Fibroblast of mammary gland (primary cell): ENCODE results near the gene SLC38A6.

Source experiments
- DNase-seq: peaks from one replicate; pipeline ENCODE4 v3.0.0-alpha.2; 2010; ENCODE audit warnings: low read depth
- H3K4me3 ChIP-seq: 2 replicates; pipeline ENCODE4 v1.5.1; 2011; ENCODE audit warnings: low read depth, mild to moderate bottlenecking, low read length, moderate library complexity; ENCODE audit not compliant: control insufficient read depth
- TF ChIP-seq, protein P1 (sequence below): conservative IDR thresholded peaks from 2 replicates; pipeline ENCODE4 v1.5.1; 2011; ENCODE audit warnings: low read depth, low read length, inconsistent platforms; ENCODE audit not compliant: control insufficient read depth, insufficient read depth

The SLC38A6 gene

DNA sequence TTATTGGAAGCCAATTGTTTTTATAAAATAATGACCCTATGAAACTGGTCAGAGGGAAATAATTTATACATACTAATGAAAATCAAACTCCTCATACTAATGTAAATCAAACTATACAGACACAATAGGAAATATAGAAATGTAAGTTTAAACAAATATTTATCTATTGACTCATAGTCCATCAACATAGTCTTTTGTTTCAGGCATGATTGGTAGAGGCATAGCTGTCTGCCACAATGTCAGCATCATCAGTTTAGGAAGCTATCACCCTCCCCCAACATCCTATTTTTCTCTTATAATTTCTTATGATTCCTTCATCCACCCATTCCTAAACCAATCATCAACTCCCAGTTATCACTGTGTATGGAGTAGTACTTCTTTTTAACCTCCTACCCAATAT, 117.7 kb downstream of the SLC38A6 start:
- no peak for DNase-seq
- no peak overlapping the region for H3K4me3 ChIP-seq
- TF ChIP-seq, protein P1, sequence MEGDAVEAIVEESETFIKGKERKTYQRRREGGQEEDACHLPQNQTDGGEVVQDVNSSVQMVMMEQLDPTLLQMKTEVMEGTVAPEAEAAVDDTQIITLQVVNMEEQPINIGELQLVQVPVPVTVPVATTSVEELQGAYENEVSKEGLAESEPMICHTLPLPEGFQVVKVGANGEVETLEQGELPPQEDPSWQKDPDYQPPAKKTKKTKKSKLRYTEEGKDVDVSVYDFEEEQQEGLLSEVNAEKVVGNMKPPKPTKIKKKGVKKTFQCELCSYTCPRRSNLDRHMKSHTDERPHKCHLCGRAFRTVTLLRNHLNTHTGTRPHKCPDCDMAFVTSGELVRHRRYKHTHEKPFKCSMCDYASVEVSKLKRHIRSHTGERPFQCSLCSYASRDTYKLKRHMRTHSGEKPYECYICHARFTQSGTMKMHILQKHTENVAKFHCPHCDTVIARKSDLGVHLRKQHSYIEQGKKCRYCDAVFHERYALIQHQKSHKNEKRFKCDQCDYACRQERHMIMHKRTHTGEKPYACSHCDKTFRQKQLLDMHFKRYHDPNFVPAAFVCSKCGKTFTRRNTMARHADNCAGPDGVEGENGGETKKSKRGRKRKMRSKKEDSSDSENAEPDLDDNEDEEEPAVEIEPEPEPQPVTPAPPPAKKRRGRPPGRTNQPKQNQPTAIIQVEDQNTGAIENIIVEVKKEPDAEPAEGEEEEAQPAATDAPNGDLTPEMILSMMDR, result no peak

DNA sequence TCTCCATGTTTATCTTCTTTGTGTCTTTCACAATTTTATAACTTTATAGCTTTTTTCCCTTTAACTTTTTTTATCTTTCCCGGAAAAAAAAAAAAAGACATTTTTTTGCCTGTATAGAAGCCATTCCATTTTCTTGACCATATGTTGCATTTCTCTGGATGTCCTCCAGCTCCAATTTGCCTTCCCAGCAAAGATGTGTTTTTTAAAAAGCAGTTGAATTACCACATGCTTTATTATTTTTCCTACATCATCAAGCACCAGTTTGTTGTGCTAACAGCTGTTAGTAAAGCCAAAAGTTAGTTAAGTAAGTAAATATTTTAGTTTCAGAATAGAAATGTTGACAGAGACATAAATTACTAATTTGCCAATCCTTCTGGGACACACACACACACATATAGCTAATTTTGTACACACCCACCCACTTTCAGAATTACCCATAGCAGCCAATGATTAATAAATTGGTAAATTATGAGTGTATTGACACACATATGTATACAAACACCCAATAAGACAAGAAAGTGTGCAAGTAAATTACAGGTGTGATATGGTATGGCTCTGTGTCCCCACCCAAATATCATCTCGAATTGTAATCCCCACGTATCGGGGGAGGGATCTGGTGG, 118.3 kb downstream of the SLC38A6 start:
- TF ChIP-seq, protein P1, result no peak
- peak; percentile 56 for DNase-seq
- no peak overlapping the region for H3K4me3 ChIP-seq

DNA sequence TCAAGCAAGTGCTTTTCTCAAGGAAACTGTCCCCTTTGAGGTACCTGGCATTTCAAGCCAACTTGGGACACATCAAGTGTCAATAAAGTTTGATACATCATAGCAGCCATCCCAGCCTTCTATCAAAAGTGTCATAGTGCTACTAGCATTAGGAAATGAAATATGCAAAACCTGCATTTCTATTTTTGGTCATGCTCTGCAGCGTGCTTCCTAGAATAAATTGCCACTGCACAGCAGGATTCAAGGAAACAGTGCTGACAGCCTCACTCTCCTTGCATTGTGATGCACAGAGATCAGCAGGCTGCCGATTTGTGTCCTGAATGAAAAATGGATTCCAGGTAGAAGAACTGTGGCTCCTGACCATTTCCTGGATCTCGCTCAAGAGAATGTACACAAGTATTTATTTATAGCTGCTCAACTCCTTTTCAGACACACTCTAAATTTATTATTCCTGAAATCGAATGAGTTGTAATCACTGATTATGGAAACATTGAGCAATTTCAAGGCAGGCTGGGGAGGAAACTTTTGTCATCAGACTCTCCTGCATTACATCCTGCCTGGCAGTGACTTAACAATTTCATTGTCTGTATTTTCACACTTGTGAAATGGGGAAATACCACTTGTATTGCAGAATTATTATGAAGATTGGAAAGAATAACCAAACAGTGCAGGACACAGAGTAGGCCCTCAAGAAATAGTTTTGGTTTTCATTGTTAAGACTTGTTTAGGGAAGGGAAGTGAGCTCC, 120.9 kb downstream of the SLC38A6 start:
- peak; percentile 82 for DNase-seq
- TF ChIP-seq, protein P1, result no peak
- no peak overlapping the region for H3K4me3 ChIP-seq
